Spleen (tissue), 7 donors: ENCODE measurements around the gene NFAT5.

Source experiments
- POLR2AphosphoS5 ChIP-seq, 3 donors: sonication (generic); formaldehyde crosslinking; IDR thresholded peaks; one replicate each; pipeline ENCODE4 v1.5.1; 2017; ENCODE audit warnings: antibody characterized with exemption in 3 of 3
- TF ChIP-seq, protein P1 (sequence below), 11 experiments: fragments of 200-600 bp in 7 of 11; fragments of 450-650 bp in 4 of 11; sonication (generic) in 4 of 11; IDR thresholded peaks in 8 of 11; conservative IDR thresholded peaks in 3 of 11; 1 replicate in 7 of 11; 2 replicates in 4 of 11; pipeline versions ENCODE4 v1.4.0 to v1.8.0; 2016 to 2021; ENCODE audit warnings: antibody characterized with exemption in 11 of 11, inconsistent platforms in 4 of 11, mild to moderate bottlenecking in 1 of 11
- donor health status: DM: no; HTN: no; CAD: no; lungs with moderate emphysema.
- donor health status: DM: no; HTN: no; CAD: no.
- donor health status: DM: no; HTN: no; CAD: no.

DNA sequence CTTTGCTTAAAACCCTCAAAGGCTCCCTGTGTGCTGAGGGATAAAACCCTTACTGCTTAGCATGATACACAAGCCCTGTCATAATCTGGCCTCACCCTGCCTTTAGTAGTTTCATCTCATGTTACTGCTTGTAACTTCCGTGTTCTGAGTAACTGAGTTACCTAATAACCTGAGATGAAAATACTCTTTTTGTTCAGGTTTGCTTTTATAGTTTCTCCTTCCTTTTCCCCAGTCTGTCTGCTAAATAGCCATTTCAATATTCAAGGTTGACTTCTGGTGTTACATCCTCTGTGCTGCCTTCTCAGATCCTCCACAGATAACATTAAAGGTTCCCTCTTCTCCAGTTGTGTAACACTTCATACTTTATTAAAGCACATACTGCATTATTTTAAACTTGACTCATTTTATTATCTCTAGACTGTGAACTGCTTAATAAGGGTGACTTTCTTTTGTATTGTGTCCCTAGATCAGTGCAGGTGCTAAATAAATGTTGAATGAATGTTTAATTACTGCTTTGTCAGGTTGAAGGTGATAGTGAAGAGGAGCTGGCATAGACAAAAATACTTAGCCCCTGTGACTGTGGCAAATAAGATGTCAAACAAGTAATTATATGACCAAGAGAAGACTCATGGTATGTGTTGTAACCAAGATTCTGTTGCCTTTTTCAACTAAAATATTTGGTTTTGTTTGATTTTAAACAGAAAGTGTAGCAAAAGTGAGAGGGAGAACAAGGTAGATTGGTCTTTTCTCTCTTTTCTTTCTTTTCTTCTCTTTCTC lies 47.8 kb downstream of the NFAT5 start:
- TF ChIP-seq, protein P1, sequence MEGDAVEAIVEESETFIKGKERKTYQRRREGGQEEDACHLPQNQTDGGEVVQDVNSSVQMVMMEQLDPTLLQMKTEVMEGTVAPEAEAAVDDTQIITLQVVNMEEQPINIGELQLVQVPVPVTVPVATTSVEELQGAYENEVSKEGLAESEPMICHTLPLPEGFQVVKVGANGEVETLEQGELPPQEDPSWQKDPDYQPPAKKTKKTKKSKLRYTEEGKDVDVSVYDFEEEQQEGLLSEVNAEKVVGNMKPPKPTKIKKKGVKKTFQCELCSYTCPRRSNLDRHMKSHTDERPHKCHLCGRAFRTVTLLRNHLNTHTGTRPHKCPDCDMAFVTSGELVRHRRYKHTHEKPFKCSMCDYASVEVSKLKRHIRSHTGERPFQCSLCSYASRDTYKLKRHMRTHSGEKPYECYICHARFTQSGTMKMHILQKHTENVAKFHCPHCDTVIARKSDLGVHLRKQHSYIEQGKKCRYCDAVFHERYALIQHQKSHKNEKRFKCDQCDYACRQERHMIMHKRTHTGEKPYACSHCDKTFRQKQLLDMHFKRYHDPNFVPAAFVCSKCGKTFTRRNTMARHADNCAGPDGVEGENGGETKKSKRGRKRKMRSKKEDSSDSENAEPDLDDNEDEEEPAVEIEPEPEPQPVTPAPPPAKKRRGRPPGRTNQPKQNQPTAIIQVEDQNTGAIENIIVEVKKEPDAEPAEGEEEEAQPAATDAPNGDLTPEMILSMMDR (IDR thresholded peaks at IDR 0.05 in 8 of 11, conservative IDR thresholded peaks at IDR 0.05 in 3 of 11), result no peak
- TF ChIP-seq POLR2AphosphoS5 (IDR thresholded peaks at IDR 0.05), result no peak
